ENCODE measurements around the gene IQSEC1.

Gene IQSEC1

DNA sequence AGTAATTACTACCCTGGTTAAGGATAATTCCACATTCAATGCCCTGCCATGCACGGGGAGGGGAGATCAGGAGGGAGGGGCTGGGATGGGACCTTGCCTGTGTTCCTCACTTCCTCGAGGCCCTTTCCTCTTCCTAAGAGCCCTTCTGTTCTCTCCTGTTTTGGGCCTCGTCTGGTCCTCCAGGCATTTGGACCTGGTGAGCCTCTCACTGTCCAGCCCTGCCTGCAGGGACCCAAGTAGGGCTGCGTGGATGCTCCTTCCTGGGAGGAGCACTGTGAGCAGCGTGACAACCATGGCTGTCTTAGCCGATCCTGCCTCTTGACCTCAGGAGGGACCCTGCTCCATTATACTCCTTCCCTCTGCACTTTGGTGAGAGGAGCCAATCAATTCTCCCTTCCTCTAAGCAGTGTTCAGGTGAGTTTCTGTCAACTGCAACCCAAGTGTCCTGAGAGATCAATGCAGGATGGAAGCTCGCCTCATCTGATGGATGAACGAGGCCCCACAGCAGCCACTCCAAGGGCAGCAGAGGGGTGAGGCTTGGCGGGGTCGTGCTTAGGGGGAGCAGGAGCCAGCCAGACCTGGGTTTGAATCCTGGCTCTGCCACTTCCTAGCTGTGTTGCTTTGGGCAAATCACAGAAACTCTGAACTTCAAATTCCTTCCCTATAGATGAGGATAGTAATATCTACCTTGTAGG lies 92.5 kb downstream of the IQSEC1 start:
- no peak for DNase-seq

DNA sequence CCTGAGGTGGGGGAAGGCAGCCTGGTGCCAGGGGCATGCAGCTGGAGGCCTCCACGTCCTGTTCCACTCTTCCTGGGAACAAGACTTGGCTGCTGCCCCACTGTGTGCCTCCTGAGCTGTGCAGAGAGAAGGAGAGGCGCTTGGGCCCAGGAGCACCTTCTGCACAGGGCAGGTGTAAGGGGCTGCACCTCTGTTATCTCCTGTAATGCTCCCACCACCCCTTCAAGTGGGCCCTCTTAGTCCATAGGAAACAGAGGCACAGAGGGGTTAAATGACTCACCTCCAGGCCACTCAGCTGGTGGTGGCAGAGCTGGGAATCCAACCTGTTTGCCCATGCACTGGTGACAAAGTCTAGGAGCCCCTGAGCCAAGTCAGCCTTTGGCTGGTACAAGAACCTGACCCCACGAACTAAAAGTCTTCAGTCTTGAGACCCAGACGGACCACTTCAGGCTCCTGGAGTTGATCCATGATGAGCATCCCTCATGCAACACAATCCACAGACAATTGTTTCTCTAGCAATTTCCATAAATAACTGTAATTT lies 93.2 kb downstream of the IQSEC1 start:
- DNase-seq: no peak

DNA sequence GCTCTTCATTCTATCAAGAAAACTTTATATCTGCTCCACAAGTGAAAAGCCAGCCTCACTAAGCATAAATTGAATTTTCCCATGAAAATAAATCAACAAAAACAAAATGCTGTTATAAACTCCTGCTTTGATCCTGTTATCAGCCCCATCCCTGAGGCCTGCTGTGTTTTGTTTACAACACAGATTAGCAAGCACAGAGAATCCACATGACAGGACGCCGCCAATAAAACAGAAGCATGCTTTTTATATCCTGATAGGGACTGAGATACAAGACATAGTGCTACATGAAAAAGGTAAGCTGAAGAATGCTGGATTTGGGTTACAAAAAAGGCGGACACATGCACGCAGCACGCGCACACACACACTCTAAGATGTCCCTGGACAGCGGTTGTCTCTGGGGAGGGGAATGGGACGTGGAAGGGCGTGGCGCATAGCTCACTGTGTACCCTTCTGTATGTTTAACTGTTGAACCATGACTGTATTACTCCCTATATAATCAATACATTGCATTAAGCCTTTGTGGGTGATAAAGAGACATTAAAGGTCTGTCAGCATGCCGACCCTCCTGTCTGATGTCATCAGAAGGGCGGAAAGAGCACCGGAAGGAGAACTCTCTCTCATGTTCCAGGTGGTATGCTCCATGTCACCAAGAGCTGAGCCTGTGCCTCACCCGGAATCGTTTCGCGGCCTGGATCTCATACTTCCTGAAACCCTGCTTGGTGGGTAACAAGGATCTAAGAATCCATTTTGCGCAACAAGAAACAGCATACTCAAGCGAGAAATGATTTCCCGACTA lies 93.9 kb downstream of the IQSEC1 start:
- DNase-seq: no peak

DNA sequence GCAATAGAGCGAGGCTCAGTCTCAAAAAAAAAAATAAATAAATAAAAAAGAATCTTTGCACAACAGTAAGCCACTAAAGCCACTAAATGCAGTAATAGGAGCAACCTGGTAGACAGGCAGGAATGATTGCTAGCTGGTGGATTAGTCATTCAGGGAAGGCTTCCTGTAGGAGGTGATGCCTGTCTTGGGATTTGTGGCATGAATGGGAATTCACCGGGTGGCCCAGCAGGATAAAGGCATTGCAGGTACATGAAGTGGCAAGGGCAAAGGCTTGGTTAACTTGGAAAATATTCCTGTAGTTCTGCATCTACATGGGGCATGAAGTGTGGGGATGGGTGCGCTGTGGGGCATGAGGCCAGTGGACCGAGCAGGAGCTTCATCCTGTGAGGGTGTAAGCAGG lies 94.5 kb downstream of the IQSEC1 start:
- no peak for DNase-seq

DNA sequence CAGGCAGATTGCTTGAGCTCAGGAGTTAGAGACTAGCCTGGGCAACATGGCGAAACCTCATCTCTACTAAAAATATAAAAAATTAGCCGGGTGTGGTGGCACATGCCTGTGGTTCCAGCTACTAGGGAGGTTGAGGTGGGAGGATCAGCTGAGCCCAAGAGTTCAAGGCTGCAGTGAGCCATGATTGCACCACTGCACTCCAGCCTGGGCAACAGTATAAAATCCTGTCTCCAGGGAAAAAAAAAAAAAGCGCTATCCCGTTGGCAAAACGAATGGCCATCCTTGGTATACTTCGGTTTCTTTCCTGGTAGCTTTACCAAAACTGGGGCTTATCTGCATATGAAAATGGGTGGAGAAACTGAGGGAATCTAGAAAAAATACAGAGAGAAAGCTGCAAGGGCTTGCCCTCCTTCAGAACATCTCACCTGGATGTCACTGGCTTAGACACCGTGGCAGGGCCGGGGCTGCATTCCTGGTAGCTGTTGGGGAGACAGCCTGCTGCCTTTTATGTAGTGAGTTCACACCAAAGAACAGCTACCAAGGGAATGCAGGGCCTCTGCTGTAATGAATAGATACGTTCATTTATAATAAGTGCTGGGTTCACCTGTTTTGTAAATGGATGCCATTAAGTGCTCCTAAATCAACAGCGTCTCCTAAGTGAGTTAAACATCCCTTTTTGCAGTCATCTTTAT lies 96.0 kb downstream of the IQSEC1 start:
- DNase-seq: no peak

DNA sequence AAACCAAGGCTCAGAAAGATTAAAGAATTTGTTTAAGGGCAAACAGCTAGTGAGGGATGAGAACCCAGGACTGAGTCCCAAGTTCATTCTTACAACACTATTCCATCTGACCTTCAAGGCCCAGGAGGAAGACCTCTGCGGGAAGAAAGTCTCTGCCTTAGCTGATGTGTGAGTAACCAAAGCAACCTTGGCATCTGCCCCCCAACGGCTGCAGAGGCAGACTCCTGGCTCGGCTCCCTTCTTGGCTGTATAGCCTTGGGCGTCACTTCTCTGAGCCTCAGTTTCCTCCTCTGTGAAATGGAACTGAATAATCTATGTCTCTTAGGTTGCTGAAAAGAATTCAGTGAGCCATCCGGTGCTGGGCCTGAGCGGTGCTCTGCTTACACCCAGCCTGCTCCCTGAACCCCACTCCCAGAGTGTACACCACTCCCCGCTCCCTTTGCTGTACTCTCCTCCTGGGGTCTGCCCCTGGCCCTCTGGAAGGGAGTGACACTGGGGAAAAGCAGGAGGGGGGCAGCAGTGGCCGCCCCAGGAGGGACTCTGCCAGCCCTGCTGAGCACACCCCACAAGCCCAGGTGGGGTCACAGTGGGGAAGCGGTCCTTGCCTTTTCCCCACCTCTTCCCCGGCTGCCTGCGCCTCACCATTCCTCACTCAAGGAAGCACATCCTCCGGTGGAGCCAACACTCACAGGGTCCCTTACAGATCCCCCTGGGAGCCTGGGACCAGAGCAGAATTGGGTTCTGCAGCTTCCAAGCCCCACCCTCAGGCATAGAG lies 97.3 kb downstream of the IQSEC1 start:
- no peak for DNase-seq

DNA sequence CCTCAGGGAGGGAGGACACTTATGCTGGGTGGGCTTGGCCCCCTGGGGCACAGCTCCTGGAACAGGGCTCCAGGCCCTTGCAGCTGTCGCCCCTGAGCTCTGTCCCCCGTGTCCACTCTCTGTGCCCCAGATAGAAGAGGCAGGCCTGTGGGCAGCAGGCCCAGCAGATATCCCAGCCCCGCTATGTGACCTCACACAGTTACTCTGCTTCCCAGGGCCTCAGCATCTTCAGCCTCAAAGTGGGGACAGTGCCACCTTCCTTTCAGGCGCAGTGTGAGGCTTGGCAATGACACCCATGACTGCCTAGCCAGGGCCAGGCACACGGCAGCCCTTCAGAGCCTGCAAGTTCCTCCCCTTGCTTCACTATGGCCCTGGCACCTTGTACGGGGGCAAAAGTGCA lies 98.4 kb downstream of the IQSEC1 start:
- DNase-seq: no peak

DNA sequence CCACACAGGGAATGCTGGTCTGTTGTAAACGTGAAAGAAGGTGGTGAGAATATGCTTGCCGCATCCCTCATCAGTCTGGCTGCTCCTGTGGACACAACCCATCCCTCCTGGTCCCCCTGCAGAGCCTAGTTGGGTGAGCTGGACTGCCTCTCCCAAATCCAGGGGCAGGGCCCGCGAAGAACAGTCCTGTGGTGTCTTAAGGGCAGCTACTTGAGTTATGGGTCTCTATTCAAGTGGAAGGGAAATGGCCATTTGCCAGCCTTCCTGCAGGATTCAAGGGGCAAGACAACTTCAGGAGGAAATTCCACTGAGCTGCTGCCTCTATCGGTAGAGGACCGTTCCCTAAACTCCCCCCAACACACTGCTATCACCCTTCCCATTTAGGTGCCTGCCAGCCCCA lies 98.9 kb downstream of the IQSEC1 start:
- DNase-seq: no peak

DNA sequence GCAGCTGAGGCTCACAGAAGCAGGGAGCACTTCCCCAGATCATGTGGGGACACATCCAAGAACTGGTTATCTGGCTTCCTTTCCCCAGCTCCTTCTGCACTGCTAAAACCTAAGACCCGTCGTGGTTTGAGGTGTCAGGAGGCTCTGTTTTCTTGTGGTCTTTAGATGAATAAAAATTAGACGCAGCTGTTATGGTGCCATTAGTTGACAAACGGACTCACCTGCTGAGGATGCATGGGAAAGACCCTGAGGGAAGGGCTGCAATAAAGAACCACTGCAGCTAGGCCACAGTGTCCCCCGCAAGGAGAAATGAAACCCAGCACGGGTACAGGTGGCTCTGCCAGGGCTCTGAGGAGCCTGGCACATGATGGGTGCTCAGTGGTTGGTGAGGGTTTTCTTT lies 99.4 kb downstream of the IQSEC1 start:
- no peak for DNase-seq

DNA sequence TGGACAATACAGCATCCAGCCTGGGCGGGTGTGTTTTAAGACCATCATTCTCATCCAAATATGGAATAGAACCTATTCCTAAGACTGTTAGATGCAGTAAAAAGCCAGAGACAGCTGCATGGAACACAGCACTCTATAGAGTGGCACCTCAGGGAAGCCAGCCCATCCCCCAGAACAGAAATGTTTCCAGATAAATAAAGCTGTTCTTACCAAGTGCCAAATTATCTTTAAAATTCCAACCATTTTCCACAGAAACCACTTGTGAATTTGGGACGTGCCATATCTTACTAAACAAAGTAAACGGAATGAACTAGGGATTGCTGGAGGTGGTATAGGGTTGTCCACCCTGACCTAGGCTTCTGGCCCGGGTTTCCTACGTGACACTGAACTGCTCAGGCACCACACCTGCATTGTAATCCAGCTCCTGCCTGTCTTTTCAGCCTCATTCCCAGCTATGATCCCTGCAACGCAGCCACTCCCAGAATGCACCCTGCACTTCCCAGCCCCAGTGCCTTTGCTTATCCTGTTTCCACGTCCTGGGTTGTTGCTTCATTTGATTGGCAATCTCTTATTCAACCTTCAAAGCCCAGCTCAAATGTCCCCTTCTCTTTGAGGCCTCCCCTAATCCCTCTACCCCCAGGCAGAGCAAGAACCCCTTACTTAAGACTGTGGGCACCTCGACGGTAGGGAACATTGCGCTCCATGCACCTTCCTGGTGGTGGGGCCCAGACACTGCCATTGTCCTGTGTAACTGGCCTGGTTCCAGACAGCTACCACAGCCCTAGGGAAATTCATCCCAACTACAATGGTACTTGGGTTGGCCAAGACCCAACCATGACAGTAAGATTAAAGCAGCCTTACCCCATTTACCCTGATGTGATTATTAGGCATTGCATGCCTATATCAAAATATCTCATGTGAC lies 100.2 kb downstream of the IQSEC1 start:
- no peak for DNase-seq

DNA sequence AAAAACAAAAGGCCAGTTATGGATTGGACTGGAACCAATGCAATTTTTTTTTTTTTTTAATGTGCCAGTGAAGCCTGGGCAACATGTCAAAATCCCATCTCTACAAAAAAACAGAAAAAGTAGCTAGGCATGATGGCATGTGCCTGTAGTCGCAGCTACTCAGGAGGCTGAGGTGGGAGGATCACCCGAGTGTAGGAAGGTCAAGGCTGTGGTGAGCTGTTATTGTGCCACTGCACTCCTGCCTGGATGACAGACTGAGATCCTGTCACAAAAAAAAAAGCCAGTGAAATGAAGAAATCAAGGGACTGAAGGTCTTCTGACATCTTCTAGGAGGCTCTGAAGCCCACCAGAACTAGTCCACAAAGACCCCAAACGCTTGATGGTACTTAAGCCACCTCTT lies 101.2 kb downstream of the IQSEC1 start:
- no peak for DNase-seq

DNA sequence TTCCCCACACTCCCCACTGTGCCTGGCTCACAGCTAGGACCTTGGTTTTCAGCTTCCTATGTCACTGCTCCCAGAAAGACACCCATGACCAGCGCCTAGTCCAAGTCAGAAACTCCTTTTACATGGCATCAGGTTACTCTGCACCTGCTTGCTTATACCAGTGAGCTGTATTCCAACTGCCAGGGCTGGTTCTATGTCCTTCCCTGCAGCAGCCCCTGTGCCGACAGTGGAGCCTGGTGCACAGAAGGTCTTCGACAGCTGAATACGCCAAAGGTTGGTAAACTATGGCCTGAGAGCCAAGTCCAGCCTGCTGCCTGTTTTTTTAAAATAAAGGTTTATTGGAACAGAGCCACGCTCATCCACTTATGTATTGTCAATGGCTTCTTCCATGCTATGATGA lies 102.5 kb downstream of the IQSEC1 start:
- DNase-seq: peak in 1 of 2 experiments; percentile 79

DNA sequence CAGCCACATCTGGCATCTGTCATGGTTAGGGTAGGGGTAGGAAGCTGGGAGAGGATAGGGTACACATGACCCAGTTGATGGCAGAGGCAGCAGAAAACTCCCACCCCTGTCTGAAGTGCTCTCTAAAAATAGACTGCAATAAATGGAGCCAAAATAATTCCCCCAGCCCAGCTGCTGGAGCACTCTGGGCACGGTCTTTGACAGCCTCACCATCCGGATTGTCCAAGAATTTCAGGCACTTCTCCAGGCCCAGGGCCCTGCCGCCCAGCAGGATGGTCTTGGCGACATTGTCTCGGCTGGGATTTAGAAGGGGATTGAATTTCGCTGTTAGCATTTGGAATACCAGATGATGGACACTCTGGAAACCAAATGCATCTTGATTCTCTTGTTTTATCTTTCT lies 103.7 kb downstream of the IQSEC1 start:
- DNase-seq: peak in 1 of 2 experiments; percentile 73

DNA sequence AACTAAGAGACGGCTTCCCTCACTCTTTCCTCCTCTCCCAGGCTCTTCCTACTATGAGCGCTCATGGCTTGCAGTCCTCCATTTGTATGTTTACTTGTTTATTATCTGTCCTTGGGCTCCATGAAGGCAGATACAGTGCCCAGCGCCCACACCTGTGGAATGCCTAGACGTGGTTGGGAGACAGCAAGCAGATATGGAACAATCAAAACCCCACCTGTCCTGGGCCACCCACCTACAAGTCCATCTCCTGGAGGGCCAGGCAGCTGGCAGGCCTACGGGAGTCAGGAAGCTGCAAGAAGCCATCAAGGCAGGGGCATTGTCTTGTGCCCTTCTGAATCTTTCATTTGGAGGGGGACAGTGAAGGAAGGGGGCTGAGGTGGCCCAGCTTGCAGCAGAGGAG lies 104.7 kb downstream of the IQSEC1 start:
- DNase-seq: no peak

DNA sequence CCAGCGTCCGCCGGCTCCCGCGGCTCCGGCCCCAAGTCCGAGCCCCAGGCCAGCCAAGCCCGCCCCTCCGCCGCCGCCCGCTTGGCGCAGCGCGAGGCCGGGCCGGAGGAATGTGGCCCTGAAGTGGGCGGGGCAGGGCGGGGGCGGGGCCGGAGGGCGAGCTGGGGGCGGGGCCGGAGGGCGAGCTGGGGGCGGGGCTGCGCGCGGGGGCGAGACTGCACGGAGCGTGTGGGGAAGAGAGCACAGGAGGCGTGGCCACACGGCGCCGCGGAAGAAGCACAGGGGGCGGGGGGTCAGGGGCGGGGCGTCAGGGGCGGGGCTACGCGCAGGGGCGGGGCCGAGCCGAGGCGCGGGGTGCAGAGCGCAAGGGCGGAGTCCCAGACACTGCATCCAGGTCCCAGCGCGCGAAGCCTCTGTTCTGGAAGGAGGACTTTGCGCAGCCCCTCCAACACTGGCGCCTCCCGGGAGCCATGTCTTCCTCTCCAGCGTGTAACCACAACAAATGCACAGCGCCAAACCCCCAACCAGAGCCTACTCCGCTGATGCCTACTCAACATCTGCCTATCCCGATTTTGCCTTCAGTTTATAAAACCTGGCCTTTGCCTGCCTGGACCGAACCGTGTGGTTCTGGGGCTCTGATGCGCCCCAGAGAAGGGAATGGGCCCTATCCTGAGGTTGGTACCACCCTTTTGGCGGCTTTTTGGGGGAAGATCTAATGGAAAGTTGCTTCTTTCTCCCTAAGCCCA lies 105.5 kb downstream of the IQSEC1 start:
- DNase-seq: no peak

DNA sequence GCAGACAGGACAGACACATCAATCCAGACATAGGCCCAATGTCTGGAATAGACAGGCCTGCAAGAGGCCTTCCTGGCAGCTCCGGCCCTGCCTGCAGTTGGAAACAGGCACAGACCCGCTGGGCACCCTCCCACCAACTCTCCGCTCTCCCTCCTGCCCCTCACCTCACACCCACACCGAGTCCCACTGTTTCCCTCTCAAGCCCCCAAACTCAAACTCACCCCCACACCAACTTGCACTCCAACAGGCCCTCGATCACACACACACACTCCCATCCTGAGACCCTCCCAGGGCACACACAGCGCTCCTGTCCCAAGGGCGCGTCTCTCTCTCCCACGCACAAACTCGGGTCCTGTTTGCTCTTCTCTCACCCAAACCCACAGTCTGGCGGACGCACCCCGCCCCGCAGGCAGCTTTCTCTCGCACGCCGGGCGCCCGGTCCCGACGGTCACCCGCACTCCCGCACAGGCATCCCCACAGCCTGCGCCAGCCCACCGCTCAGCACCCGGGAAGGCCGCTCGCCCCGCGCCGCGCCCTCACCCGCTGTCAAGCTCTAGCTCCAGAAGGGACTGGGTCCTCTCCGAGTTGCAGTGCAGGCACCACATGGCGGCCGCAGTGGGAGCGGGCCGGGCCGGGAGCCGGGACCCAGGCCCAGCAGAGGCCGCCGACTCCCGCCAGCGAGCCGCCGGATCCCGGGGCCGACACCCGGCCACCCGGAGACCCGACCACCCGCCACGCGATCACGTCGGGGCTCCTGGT lies 106.2 kb downstream of the IQSEC1 start:
- DNase-seq: no peak

DNA sequence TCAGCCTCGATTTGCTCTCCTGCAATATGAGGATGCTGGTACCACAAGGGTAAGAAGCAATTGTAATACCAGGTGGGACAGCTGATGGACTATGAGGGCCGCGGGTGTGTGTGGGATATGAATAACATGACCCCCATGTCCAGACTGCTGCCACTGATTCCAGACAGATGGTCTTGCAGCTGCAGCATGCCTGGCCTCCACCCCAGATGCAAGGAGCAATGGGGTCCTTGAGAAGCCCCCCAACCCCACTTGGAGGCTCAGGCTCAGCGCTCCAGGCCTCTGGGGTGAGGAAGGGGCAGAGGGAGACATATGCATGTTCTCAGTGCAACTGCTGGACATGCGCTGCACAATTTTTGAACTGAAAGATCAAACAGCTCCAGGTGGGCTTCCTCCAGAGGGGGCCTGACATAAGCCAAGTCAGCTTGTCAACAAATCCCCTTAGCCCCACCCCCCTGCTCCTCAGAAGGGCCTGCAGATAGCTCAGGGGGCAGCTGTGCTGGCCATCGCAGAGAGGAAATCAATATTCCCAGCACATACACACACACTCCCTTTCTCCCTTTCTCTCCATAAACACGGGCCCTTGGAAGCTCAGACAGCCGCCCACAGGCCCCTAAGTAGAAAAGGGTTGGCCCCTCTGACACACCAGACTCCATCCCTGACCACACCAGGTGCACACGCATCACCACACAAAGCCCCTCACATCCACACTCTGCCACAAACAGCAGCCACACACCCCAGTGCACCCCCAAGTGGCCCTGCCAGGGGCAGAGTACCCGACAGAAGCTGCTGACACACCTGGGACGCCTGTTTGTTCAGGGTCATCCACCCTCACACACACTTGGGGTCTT lies 107.0 kb downstream of the IQSEC1 start:
- DNase-seq: no peak

DNA sequence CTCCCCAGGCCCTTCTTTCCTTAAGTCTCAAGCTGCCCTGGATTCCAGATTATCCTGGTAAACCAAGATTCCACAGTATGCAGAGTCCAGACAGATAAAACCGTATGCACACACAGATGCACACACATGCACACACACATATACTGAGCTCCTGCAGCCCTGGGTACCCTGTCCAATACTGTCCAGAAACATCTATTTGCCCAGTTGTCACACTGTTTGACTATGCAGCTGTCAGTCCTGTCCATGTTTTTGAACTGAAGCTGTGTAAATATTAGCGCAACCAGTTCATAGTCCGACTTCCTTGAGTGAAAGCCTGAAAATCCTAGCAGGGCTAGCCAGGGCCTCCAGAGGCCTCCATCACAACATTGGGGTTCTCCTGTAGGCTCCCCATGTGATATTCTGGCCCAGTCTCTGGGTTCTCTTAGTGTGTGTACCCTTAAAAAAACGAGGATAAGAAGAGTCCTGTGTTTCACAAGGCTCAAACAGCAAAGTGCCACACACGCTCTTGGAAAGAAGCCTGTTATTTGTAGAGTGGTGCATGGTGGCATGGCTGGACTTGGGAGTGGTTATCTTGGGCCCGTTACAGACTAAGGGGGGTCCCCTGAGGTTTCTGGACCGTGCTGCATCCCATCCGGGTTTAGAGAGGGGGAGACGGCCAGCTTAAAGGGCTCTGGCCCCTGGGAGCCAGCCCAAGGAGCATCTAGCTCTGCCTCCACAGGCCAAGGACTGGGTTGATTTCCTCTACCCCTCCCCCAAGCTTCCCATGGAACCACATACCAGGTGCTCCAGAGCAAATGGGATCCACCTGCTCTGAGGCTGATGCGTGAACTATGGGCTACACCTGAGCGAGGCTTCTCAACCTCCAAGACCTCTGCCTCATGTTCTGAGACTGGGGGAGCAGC lies 108.3 kb downstream of the IQSEC1 start:
- DNase-seq: no peak

Data from NCI-H446 (cell line).